HG03025 (cell line): ENCODE measurements around the gene ZBTB48.
"Not testable (repeated sequence)": the region's sequence is repeated elsewhere in the genome, so short reads cannot be mapped to it uniquely, and the experiment has no call there.

Experiments
- ATAC-seq: cut with Tn5 transposase; IDR thresholded peaks from one replicate; pipeline ENCODE4 v1.9.1; 2021; ENCODE audit warnings: mild to moderate bottlenecking, moderate library complexity; ENCODE audit not compliant: unreplicated experiment, low FRiP score

ZBTB48 gene

DNA sequence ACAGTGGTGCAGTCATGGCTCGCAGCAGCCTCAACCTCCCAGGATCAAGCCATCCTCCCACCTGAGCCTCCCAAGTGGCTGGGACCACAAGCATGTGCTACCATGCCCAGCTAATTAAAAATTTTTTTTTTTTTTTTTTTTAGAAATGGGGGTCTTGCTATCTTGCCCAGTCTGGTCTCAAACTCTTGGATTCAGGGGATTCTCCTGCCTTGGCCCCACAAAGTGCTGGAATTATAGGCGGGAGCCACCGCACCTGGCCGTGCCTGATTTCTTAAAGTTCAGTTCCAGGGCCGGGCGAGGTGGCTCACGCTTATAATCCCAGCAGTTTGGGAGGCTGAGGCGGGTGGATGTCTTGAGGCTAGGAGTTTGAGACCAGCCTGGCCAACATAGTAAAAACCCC, 51.3 kb downstream of the ZBTB48 start:
- ATAC-seq: no peak

DNA sequence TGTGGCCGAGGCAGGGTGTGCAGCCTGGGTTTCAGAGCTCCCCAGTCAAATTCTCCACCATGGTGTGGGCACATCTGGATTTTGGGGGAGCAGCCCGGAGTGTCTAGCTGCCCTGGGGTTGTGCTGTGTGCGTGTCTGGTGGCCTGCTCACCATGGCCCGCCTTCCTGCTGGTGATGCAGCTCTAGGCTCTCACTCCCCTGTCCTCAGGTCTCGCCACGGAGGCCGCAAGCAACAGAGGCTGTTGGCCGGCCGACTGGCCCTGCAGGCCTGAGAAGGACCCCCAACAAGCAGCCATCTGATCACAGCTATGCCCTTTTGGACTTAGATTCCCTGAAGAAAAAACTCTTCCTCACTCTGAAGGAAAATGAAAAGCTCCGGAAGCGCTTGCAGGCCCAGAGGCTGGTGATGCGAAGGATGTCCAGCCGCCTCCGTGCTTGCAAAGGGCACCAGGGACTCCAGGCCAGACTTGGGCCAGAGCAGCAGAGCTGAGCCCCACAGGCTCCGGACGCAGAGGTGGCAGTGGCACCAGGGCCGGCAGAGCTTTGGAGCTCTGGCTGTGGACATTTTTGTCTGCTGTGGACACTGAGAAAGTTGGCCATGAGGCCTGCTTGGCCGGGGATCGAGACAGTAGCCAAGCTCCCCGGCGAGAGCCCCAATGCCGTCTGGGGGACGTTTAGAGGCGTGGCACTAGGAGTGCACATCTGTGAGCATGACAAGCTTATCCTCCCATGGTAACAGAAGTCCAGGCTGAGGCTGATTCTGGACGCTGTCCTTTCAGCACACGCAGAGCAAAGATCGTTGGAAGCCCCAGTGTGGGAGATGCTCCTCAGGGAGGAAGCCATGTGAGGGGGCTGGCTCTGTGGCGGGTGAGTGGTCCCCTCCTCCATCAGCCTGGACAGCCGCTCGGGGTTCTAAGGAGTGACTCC, 53.1 kb downstream of the ZBTB48 start:
- ATAC-seq: no peak

- no peak for ATAC-seq
Measured at GRCh38 chr1:6634371-6635052, 54.7 kb downstream of the ZBTB48 start.

- ATAC-seq: no peak
Measured at GRCh38 chr1:6635161-6635909, 55.5 kb downstream of the ZBTB48 start.

GRCh38 chr1:6635910-6636760, 56.3 kb downstream of the ZBTB48 start:
- ATAC-seq: no peak

- ATAC-seq: not testable (repeated sequence)
Measured at GRCh38 chr1:6636778-6637177, 57.0 kb downstream of the ZBTB48 start.

DNA sequence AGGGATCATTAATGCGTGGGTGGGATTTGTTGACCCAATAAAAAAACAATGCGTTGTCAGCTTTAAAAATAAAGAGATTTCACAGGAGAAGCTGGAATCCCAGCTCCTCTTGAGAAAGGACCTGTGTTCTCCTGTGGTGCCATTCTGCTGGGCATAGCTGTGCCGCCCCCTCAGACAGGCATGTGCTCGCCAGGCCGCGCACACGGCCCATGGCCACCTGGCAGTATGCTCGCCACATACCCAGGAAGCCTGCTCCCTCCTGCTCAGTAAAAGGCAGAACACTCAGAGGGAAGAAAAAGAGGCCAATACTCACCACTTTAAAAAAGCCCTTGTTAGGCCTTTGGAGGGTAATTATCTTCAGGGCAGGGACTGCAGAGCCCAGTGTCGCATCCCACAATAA, 58.0 kb downstream of the ZBTB48 start:
- no peak for ATAC-seq

DNA sequence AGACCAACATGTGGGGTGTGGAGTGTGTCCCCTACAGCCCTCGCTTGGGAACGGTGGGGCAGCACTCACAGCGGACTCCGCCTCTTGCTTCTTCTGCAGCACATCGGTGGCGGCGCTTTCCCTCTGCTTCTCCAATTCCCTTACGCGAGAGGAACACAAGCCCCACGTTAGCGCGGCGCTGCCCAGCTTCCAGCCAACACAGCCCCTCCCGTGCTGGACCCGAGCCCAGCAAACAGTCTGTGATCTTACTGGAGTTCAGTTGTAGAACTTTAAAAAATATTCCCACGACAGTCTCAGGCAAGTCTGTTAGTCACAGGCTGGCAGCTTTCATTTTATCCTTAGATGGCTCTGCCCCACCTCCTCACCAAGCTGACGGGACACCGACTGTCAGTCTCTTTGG, 58.4 kb downstream of the ZBTB48 start:
- no peak for ATAC-seq
